Measurements from ENCODE around the gene KLHDC10.
"Not testable (repeated sequence)": the region's sequence is repeated elsewhere in the genome, so short reads cannot be mapped to it uniquely, and the experiment has no call there.

Gene KLHDC10

GRCh38 chr7:130141884-130142653 is 71.7 kb downstream of the KLHDC10 start:
- DNase-seq: peak; percentile 64

GRCh38 chr7:130142654-130143333 is 72.5 kb downstream of the KLHDC10 start:
- DNase-seq: peak; percentile 67

GRCh38 chr7:130143334-130143732 is 73.0 kb downstream of the KLHDC10 start:
- no peak for DNase-seq

- no peak for DNase-seq
Measured at GRCh38 chr7:130143986-130144311, 73.6 kb downstream of the KLHDC10 start.

- peak; percentile 35 for DNase-seq
Measured at GRCh38 chr7:130144312-130145171, 74.2 kb downstream of the KLHDC10 start.

GRCh38 chr7:130145424-130146100 is 75.2 kb downstream of the KLHDC10 start:
- no peak for DNase-seq

- not testable (repeated sequence) for DNase-seq
Measured at GRCh38 chr7:130146142-130146541, 75.8 kb downstream of the KLHDC10 start.

GRCh38 chr7:130146693-130147405 is 76.5 kb downstream of the KLHDC10 start:
- no peak for DNase-seq

GRCh38 chr7:130147710-130148325 is 77.5 kb downstream of the KLHDC10 start:
- no peak for DNase-seq

GRCh38 chr7:130148561-130148960 is 78.2 kb downstream of the KLHDC10 start:
- DNase-seq: no peak

GRCh38 chr7:130149281-130150139 is 79.2 kb downstream of the KLHDC10 start:
- DNase-seq: peak; percentile 98

GRCh38 chr7:130150587-130150986 is 80.3 kb downstream of the KLHDC10 start:
- no peak for DNase-seq

GRCh38 chr7:130151591-130152492 is 81.5 kb downstream of the KLHDC10 start:
- no peak for DNase-seq

GRCh38 chr7:130152493-130153210 is 82.3 kb downstream of the KLHDC10 start:
- no peak for DNase-seq

- no peak for DNase-seq
Measured at GRCh38 chr7:130153211-130153908, 83.0 kb downstream of the KLHDC10 start.

- DNase-seq: peak; percentile 86
Measured at GRCh38 chr7:130154131-130154500, 83.8 kb downstream of the KLHDC10 start.

- peak; percentile 86 for DNase-seq
Measured at GRCh38 chr7:130154501-130155317, 84.4 kb downstream of the KLHDC10 start.

Measured in DMS79 treated with DMSO at 0.1 percent for 48 hours (cell line).